ENCODE measurements around the gene CD33. TPM values are rescaled to one million over a fixed set of nuclear protein-coding genes. Genes with fewer than 3 reads are reported as not detected.
A peak's percentile ranks its signal among the peaks of the same experiment; 100 is the strongest.

Gene CD33
- total and polyA plus RNA-seq, 3 experiments from 2014 or later: 0.47 to 0.70 TPM; not detected in 1

GRCh38 chr19:51256155-51256625, 31.3 kb downstream of the CD33 start:
- ChIA-PET CTCF (no interaction called here), POLR2A (no interaction called here)
- H3K27ac Mint-ChIP-seq: no peak overlapping the region
- H3K36me3 Mint-ChIP-seq: no peaks in the 10 kb centered on the region
- Histone ChIP-seq H3K4me3 (ENCODE audit: low read length) (no peak overlapping the region), H3K4me1 (ENCODE audit: insufficient read depth, low read length) (no peaks in the 10 kb centered on the region), H3K27ac (ENCODE audit: low read depth, low read length) (no peak overlapping the region), H3K9me3 (ENCODE audit: low read length) (no peaks in the 10 kb centered on the region), H3K27me3 (ENCODE audit: insufficient read depth, low read length, poor library complexity, severe bottlenecking) (no peaks in the 10 kb centered on the region), H3K36me3 (ENCODE audit: insufficient read depth, low read length) (no peaks in the 10 kb centered on the region)
- no peak overlapping the region for H3K4me3 Mint-ChIP-seq
- peaks cover 6 to 38% of the 10 kb centered on the region in 2 donors for H3K27me3 Mint-ChIP-seq
- H3K9me3 Mint-ChIP-seq: no peaks in the 10 kb centered on the region
- no peak for DNase-seq
- H3K4me1 Mint-ChIP-seq: peaks cover 0 to 9% (median 0%) of the 10 kb centered on the region in 3 donors

GRCh38 chr19:51257471-51257870, 32.6 kb downstream of the CD33 start:
- H3K27ac Mint-ChIP-seq: no peak overlapping the region

GRCh38 chr19:51258165-51259160, 33.6 kb downstream of the CD33 start:
- Histone ChIP-seq H3K9me3 (ENCODE audit: low read length) (no peaks in the 10 kb centered on the region), H3K27ac (ENCODE audit: low read depth, low read length) (no peak overlapping the region), H3K4me3 (ENCODE audit: low read length) (no peak overlapping the region), H3K36me3 (ENCODE audit: insufficient read depth, low read length) (no peaks in the 10 kb centered on the region), H3K27me3 (ENCODE audit: insufficient read depth, low read length, poor library complexity, severe bottlenecking) (peaks cover 4% of the 10 kb centered on the region), H3K4me1 (ENCODE audit: insufficient read depth, low read length) (no peaks in the 10 kb centered on the region)
- H3K4me1 Mint-ChIP-seq: peaks cover 0 to 5% (median 0%) of the 10 kb centered on the region in 3 donors
- ChIA-PET POLR2A (no interaction called here), CTCF (interaction anchor here (1.1 kb wide), 1 partner anchor 356 kb away, joined by 5 read pairs; no protein-coding TSS in a partner anchor)
- no peak overlapping the region for H3K27ac Mint-ChIP-seq
- peaks cover 11 to 38% of the 10 kb centered on the region in 2 donors for H3K27me3 Mint-ChIP-seq
- H3K9me3 Mint-ChIP-seq: no peaks in the 10 kb centered on the region
- no peak overlapping the region for H3K4me3 Mint-ChIP-seq
- DNase-seq: no peak
- H3K36me3 Mint-ChIP-seq: no peaks in the 10 kb centered on the region

More at GRCh38 chr19:51257471-51257870, 32.6 kb downstream of the CD33 start:
- Mint-ChIP-seq H3K4me1 (peaks cover 0 to 9% (median 0%) of the 10 kb centered on the region in 3 donors), H3K4me3 (no peak overlapping the region), H3K36me3 (no peaks in the 10 kb centered on the region), H3K27me3 (peaks cover 9 to 36% of the 10 kb centered on the region in 2 donors), H3K9me3 (no peaks in the 10 kb centered on the region)
- CTCF ChIA-PET: no interaction called here
- Histone ChIP-seq H3K4me1 (ENCODE audit: insufficient read depth, low read length) (no peaks in the 10 kb centered on the region), H3K4me3 (ENCODE audit: low read length) (no peak overlapping the region), H3K9me3 (ENCODE audit: low read length) (no peaks in the 10 kb centered on the region), H3K36me3 (ENCODE audit: insufficient read depth, low read length) (no peaks in the 10 kb centered on the region), H3K27ac (ENCODE audit: low read depth, low read length) (no peak overlapping the region), H3K27me3 (ENCODE audit: insufficient read depth, low read length, poor library complexity, severe bottlenecking) (peaks cover 4% of the 10 kb centered on the region)
- DNase-seq: no peak
- POLR2A ChIA-PET: no interaction called here

GRCh38 chr19:51259348-51260245, 34.7 kb downstream of the CD33 start:
- H3K27me3 ChIP-seq (ENCODE audit: insufficient read depth, low read length, poor library complexity, severe bottlenecking): peaks cover 4% of the 10 kb centered on the region
- Mint-ChIP-seq H3K4me3 (no peak overlapping the region), H3K9me3 (no peaks in the 10 kb centered on the region), H3K27me3 (peaks cover 16 to 49% of the 10 kb centered on the region in 2 donors), H3K36me3 (no peaks in the 10 kb centered on the region), H3K4me1 (peaks cover 0 to 4% (median 0%) of the 10 kb centered on the region in 3 donors), H3K27ac (no peak overlapping the region)
- H3K4me3 ChIP-seq (ENCODE audit: low read length): no peak overlapping the region
- ChIA-PET CTCF (interaction anchor here (1.1 kb wide), 1 partner anchor 355 kb away, joined by 5 read pairs; no protein-coding TSS in a partner anchor), POLR2A (no interaction called here)
- no peaks in the 10 kb centered on the region for H3K36me3 ChIP-seq (ENCODE audit: insufficient read depth, low read length)
- H3K4me1 ChIP-seq (ENCODE audit: insufficient read depth, low read length): no peaks in the 10 kb centered on the region
- peak in 1 of 5 donors; percentile 3 for DNase-seq
- no peak overlapping the region for H3K27ac ChIP-seq (ENCODE audit: low read depth, low read length)
- no peaks in the 10 kb centered on the region for H3K9me3 ChIP-seq (ENCODE audit: low read length)

GRCh38 chr19:51263808-51264207, 38.9 kb downstream of the CD33 start:
- H3K4me3 Mint-ChIP-seq: no peak overlapping the region
- DNase-seq: no peak
- H3K36me3 ChIP-seq (ENCODE audit: insufficient read depth, low read length): no peaks in the 10 kb centered on the region
- ChIA-PET POLR2A (no interaction called here), CTCF (no interaction called here)
- no peaks in the 10 kb centered on the region for H3K9me3 Mint-ChIP-seq
- no peaks in the 10 kb centered on the region for H3K4me1 Mint-ChIP-seq
- peaks cover 12 to 41% of the 10 kb centered on the region in 2 donors for H3K27me3 Mint-ChIP-seq
- peaks cover 4% of the 10 kb centered on the region for H3K27me3 ChIP-seq (ENCODE audit: insufficient read depth, low read length, poor library complexity, severe bottlenecking)
- no peak overlapping the region for H3K4me3 ChIP-seq (ENCODE audit: low read length)
- no peak overlapping the region for H3K27ac ChIP-seq (ENCODE audit: low read depth, low read length)
- no peak overlapping the region for H3K27ac Mint-ChIP-seq
- no peaks in the 10 kb centered on the region for H3K9me3 ChIP-seq (ENCODE audit: low read length)
- no peaks in the 10 kb centered on the region for H3K36me3 Mint-ChIP-seq
- H3K4me1 ChIP-seq (ENCODE audit: insufficient read depth, low read length): no peaks in the 10 kb centered on the region

- H3K36me3 Mint-ChIP-seq: no peaks in the 10 kb centered on the region
- no peak overlapping the region for H3K4me3 Mint-ChIP-seq
- H3K4me3 ChIP-seq (ENCODE audit: low read length): no peak overlapping the region
- peaks cover 0 to 38% (median 5%) of the 10 kb centered on the region in 3 donors for H3K4me1 Mint-ChIP-seq
- DNase-seq: no peak
- peak overlapping the region in 1 of 8 donors; percentile 32 for H3K27ac Mint-ChIP-seq
- no peaks in the 10 kb centered on the region for H3K36me3 ChIP-seq (ENCODE audit: insufficient read depth, low read length)
- H3K9me3 ChIP-seq (ENCODE audit: low read length): no peaks in the 10 kb centered on the region
- peaks cover 0 to 14% of the 10 kb centered on the region in 2 donors for H3K27me3 Mint-ChIP-seq
- no peaks in the 10 kb centered on the region for H3K9me3 Mint-ChIP-seq
- H3K27me3 ChIP-seq (ENCODE audit: insufficient read depth, low read length, poor library complexity, severe bottlenecking): no peaks in the 10 kb centered on the region
- no peaks in the 10 kb centered on the region for H3K4me1 ChIP-seq (ENCODE audit: insufficient read depth, low read length)
- ChIA-PET POLR2A (no interaction called here), CTCF (no interaction called here)
- no peak overlapping the region for H3K27ac ChIP-seq (ENCODE audit: low read depth, low read length)
Observed at GRCh38 chr19:51271067-51271466, 46.2 kb downstream of the CD33 start.

GRCh38 chr19:51272183-51272810, 47.4 kb downstream of the CD33 start:
- Histone ChIP-seq H3K4me1 (ENCODE audit: insufficient read depth, low read length) (no peaks in the 10 kb centered on the region), H3K4me3 (ENCODE audit: low read length) (no peak overlapping the region), H3K9me3 (ENCODE audit: low read length) (no peaks in the 10 kb centered on the region), H3K27ac (ENCODE audit: low read depth, low read length) (no peak overlapping the region), H3K36me3 (ENCODE audit: insufficient read depth, low read length) (no peaks in the 10 kb centered on the region), H3K27me3 (ENCODE audit: insufficient read depth, low read length, poor library complexity, severe bottlenecking) (no peaks in the 10 kb centered on the region)
- peak in 2 of 5 donors; percentile 14 to 57 for DNase-seq
- H3K4me3 Mint-ChIP-seq: peak overlapping the region in 3 of 7 donors; percentile 71 to 75 (median 73)
- CTCF ChIA-PET: no interaction called here
- no peaks in the 10 kb centered on the region for H3K36me3 Mint-ChIP-seq
- H3K9me3 Mint-ChIP-seq: no peaks in the 10 kb centered on the region
- H3K4me1 Mint-ChIP-seq: peaks cover 0 to 38% (median 5%) of the 10 kb centered on the region in 3 donors
- POLR2A ChIA-PET: no interaction called here
- peaks cover 0 to 22% of the 10 kb centered on the region in 2 donors for H3K27me3 Mint-ChIP-seq
- H3K27ac Mint-ChIP-seq: peak overlapping the region in 5 of 8 donors; percentile 40 to 93 (median 84)
